GM12878 (cell line): ENCODE results near the gene ZC3H7B. TPM values are rescaled to one million over a fixed set of nuclear protein-coding genes. Genes with fewer than 3 reads are reported as not detected.

Experiments used
- ATAC-seq: fragments of 200-7000 bp; cut with Tn5 transposase; 3 replicates; pipeline ENCODE4 v1.9.1; 2020; ENCODE audit warnings: mild to moderate bottlenecking, moderate library complexity
- BruUV-seq: library from RNA; stranded (reverse); fragments of 400-500 nt; replicated peaks from 2 replicates; lab custom pipeline; 2021; lab: Mats Ljungman, UMichigan
- CTCF ChIA-PET: fragments of 300-600 bp; sonication (Branson Sonifier 250); formaldehyde crosslinking; extraction: SDS; loops from one replicate; lab custom pipeline; 2021; ENCODE audit warnings: inconsistent platforms; lab: Yijun Ruan, JAX
- POLR2A ChIA-PET: fragments of 350-600 bp; formaldehyde crosslinking; extraction: SDS; loops from one replicate; lab custom pipeline; 2021; ENCODE audit warnings: inconsistent platforms; lab: Charles Lee
- RAD21 ChIA-PET: fragments of 300-600 bp; sonication (Branson Sonifier 250); formaldehyde crosslinking; loops from one replicate; lab custom pipeline; 2023; ENCODE audit warnings: antibody characterized with exemption; ENCODE audit not compliant: unreplicated experiment; lab: Charles Lee
- SMC1A ChIA-PET: fragments of 300-600 bp; sonication (Branson Sonifier 250); formaldehyde crosslinking; loops from one replicate; lab custom pipeline; 2023; ENCODE audit not compliant: unreplicated experiment, uncharacterized antibody; lab: Charles Lee
- DNase-seq: peaks from one replicate; pipeline ENCODE4 v3.0.0-alpha.2; 2011; ENCODE audit warnings: low read depth, low spot score
- FAIRE-seq: peaks from 3 replicates; lab custom pipeline; 2011; peaks lifted over from hg19 to GRCh38; lab: Jason Lieb, UNC
- H2AFZ ChIP-seq: 2 replicates; pipeline ENCODE4 v1.6.0; 2011; ENCODE audit warnings: low read depth, low read length, control low read depth; ENCODE audit not compliant: control insufficient read depth
- H3K27ac ChIP-seq: 2 replicates; pipeline ENCODE4 v1.5.1; 2011; ENCODE audit warnings: control low read depth; ENCODE audit not compliant: control insufficient read depth, insufficient read depth
- H3K27me3 ChIP-seq, 2 experiments: replicated peaks in 1 of 2; 2 replicates each; pipeline versions ENCODE4 v1.6.0 to v1.6.1; 2011; ENCODE audit warnings: low read length in 1 of 2; ENCODE audit not compliant: control insufficient read depth in 2 of 2, insufficient read depth in 2 of 2
- H3K36me3 ChIP-seq, 2 experiments: 2 replicates each; pipeline ENCODE4 v1.5.1; 2011; ENCODE audit warnings: low read length in 1 of 2; ENCODE audit not compliant: control insufficient read depth in 2 of 2, insufficient read depth in 2 of 2
- H3K4me1 ChIP-seq: 2 replicates; pipeline ENCODE4 v1.6.1; 2011; ENCODE audit warnings: mild to moderate bottlenecking, low read length, moderate library complexity, mixed read lengths; ENCODE audit not compliant: control insufficient read depth, insufficient read depth
- H3K4me2 ChIP-seq: 2 replicates; pipeline ENCODE4 v1.6.0; 2011; ENCODE audit warnings: control low read depth; ENCODE audit not compliant: control insufficient read depth, insufficient read depth
- H3K4me3 ChIP-seq: fragments of 200-600 bp; sonication (generic); 2 replicates; pipeline ENCODE4 v1.5.1; 2016
- H3K79me2 ChIP-seq: 2 replicates; pipeline ENCODE4 v1.6.0; 2011; ENCODE audit warnings: low read length; ENCODE audit not compliant: control insufficient read depth, insufficient read depth
- H3K9ac ChIP-seq: 2 replicates; pipeline ENCODE4 v1.8.0; 2011; ENCODE audit warnings: low read length, control low read depth, mixed read lengths; ENCODE audit not compliant: control insufficient read depth, insufficient read depth
- H3K9me3 ChIP-seq: replicated peaks from 3 replicates; pipeline ENCODE4 v1.5.1; 2011; ENCODE audit warnings: mild to moderate bottlenecking, low read length; ENCODE audit not compliant: control insufficient read depth, insufficient read depth
- H4K20me1 ChIP-seq: 2 replicates; pipeline ENCODE4 v1.6.0; 2011; ENCODE audit not compliant: control insufficient read depth, insufficient read depth
- ATF3 ChIP-seq: IDR thresholded peaks from 2 replicates; pipeline ENCODE4 v1.6.1; 2011; ENCODE audit warnings: low read depth, mild to moderate bottlenecking, low read length, moderate library complexity, borderline replicate concordance; ENCODE audit errors: extremely low read depth
- BHLHE40 ChIP-seq, 2 experiments: fragments of 450-650 bp in 1 of 2; IDR thresholded peaks; 2 replicates each; pipeline ENCODE4 v1.6.1; 2011 to 2017; ENCODE audit warnings: low read depth in 2 of 2, borderline replicate concordance in 1 of 2, improper control_type of control experiment in 1 of 2, low read length in 1 of 2, mild to moderate bottlenecking in 1 of 2
- CUX1 ChIP-seq: IDR thresholded peaks from 2 replicates; pipeline ENCODE4 v1.6.1; 2012; ENCODE audit warnings: improper control_type of control experiment, low read depth, low read length; ENCODE audit not compliant: insufficient replicate concordance
- EGR1 ChIP-seq, 2 experiments: IDR thresholded peaks; 1 replicate in 1 of 2; 2 replicates in 1 of 2; pipeline ENCODE4 v1.6.1; 2011 to 2012; ENCODE audit warnings: low read depth in 2 of 2, low read length in 2 of 2, borderline replicate concordance in 1 of 2, mild to moderate bottlenecking in 1 of 2, moderate library complexity in 1 of 2
- HDAC2 ChIP-seq: fragments of 200-600 bp; sonication (generic); IDR thresholded peaks from 2 replicates; pipeline ENCODE4 v1.6.1; 2017
- KAT2A ChIP-seq: conservative IDR thresholded peaks from 2 replicates; pipeline ENCODE4 v1.6.1; 2011; ENCODE audit warnings: low read depth, low read length; ENCODE audit not compliant: control insufficient read depth
- MAX ChIP-seq: IDR thresholded peaks from 2 replicates; pipeline ENCODE4 v1.6.1; 2012; ENCODE audit warnings: low read depth, low read length, improper control_type of control experiment
- MLLT1 ChIP-seq: fragments of 450-650 bp; IDR thresholded peaks from 2 replicates; pipeline ENCODE4 v1.6.1; 2016; ENCODE audit warnings: mild to moderate bottlenecking
- MXI1 ChIP-seq: fragments of 150-350 bp; IDR thresholded peaks from 2 replicates; pipeline ENCODE4 v1.6.1; 2011; ENCODE audit warnings: low read depth, mild to moderate bottlenecking, inconsistent platforms, low read length, improper control_type of control experiment
- PBX3 ChIP-seq: IDR thresholded peaks from 2 replicates; pipeline ENCODE4 v1.6.1; 2011; ENCODE audit warnings: mild to moderate bottlenecking, low read depth, low read length, moderate library complexity; ENCODE audit not compliant: insufficient replicate concordance
- POLR2AphosphoS5 ChIP-seq: IDR thresholded peaks from 2 replicates; pipeline ENCODE4 v1.6.1; 2011; ENCODE audit warnings: mild to moderate bottlenecking, low read length, inconsistent platforms
- RELA ChIP-seq: fragments of 450-650 bp; IDR thresholded peaks from 2 replicates; pipeline ENCODE4 v1.8.0; 2014; ENCODE audit warnings: borderline replicate concordance; ENCODE audit not compliant: partially characterized antibody
- WGBS: methylation state at CpG from one replicate; pipeline ENCODE4 v1.1.6; 2016; ENCODE audit warnings: low lambda C conversion rate; ENCODE audit not compliant: insufficient replicate concordance, insufficient coverage; ENCODE audit errors: missing lambda C conversion rate; 5-methylcytosine and 5-hydroxymethylcytosine counted together
- in situ Hi-C: fragments of 300-500 bp; cut with MboI; formaldehyde crosslinking; loops from 9 replicates; pipeline ENCODE4 v1.14.3; 2018; ENCODE audit warnings: mixed read lengths
- intact Hi-C: fragments of 100-400 bp; cut with micrococcal nuclease; formaldehyde crosslinking; loops from one replicate; pipeline ENCODE4 v1.14.2; 2022; ENCODE audit not compliant: unreplicated experiment
- polyA plus RNA-seq, 11 experiments: library from polyadenylated mRNA; depleted of rRNA in 4 of 11; unstranded in 6 of 11; stranded (reverse) in 5 of 11; fragments of >200 nt; fragmentation: Nextera tagmentation in 4 of 11; fragmentation: Illumina TruSeq in 1 of 11; extraction: Ambion mirVana in 4 of 11; extraction: Trizol in 1 of 11; gene quantifications; 1 replicate in 1 of 11; 2 replicates in 10 of 11; pipeline versions ENCODE4 v1.2.1 to v1.2.3, GENCODE V29; 2011 to 2016; ENCODE audit warnings: inconsistent platforms in 2 of 11, missing spikeins in 2 of 11, low read depth in 1 of 11
- total RNA-seq, 4 experiments: library from RNA; depleted of rRNA in 3 of 4; stranded (reverse); fragments of >200 nt in 3 of 4; fragmentation: Illumina TruSeq in 1 of 4; extraction: Trizol in 1 of 4; gene quantifications; 2 replicates each; pipeline versions ENCODE4 v1.2.1 to v1.2.3, GENCODE V29; 2013 to 2021

Gene ZC3H7B
- total and polyA plus RNA-seq, 10 of the 15 experiments (the other 5 are each of a cell fraction or from before 2014, with no cell fraction given), result 0.26 to 52.3 (median 22.4) TPM

GRCh38 chr22:41381329-41382097 is 80.2 kb downstream of the ZC3H7B start, which contains the start of gene TEF:
Gene TEF, plus strand, starts transcription at chr22:41381942. Its CDS starts 103 bp downstream, at chr22:41382045.
- H3K4me2 ChIP-seq, result peak within 1 kb of the TSS; percentile 96
- ATAC-seq (peak; percentile 97), FAIRE-seq (peak; percentile 94), DNase-seq (peak; percentile 91)
- H2AFZ ChIP-seq, result peak within 1 kb of the TSS; percentile 97
- SMC1A ChIA-PET, result interaction anchor here (0.9 to 1.3 kb wide), 7 partner anchors 8 to 139 kb away, joined by 3 read pairs; no protein-coding TSS in a partner anchor
- no peaks in the 10 kb centered on the region for H3K27me3 ChIP-seq
- peaks cover 7% of the 10 kb centered on the region for H3K4me1 ChIP-seq
- intact Hi-C loops, result loop anchor here (1.0 kb wide), 1 partner anchor 95 kb away; the partner anchor contains the start of gene RANGAP1
- H3K9me3 ChIP-seq, result no peaks in the 10 kb centered on the region
- RAD21 ChIA-PET, result interaction anchor here (0.5 to 2.6 kb wide), 19 partner anchors 22 to 1110 kb away, joined by 3 to 18 read pairs (median 4); partner anchors contain the start of genes ACO2, PHF5A, PMM1 and POLR3H
- POLR2A ChIA-PET, result interaction anchor here (0.6 to 1.6 kb wide), 18 partner anchors 27 to 921 kb away, joined by 3 to 15 read pairs (median 4); partner anchors contain the start of genes ACO2, DESI1, PHF5A and PMM1
- BruUV-seq, result no TSS peak
- CTCF ChIA-PET, result interaction anchor here (0.6 to 1.6 kb wide), 5 partner anchors 22 to 459 kb away, joined by 3 to 6 read pairs (median 3); partner anchors contain the start of gene POLR3H
- in situ Hi-C loops, result no loop called here
- under 1% methylated on average over 33 of the region's 84 CpGs for WGBS
- peak within 1 kb of the TSS; percentile 61 for H3K9ac ChIP-seq
- H3K36me3 ChIP-seq, result no peaks in the 10 kb centered on the region
- no peaks in the 10 kb centered on the region for H4K20me1 ChIP-seq
- H3K27ac ChIP-seq, result peak within 1 kb of the TSS; percentile 74
- no peaks in the 10 kb centered on the region for H3K79me2 ChIP-seq
- peak within 1 kb of the TSS; percentile 90 for H3K4me3 ChIP-seq
- TF ChIP-seq PBX3, result peak; percentile 31
- peak; percentile 85 for TF ChIP-seq ATF3
- no peak for TF ChIP-seq MLLT1
- peak; percentile 45 for TF ChIP-seq RELA
- TF ChIP-seq HDAC2, result no peak
- TF ChIP-seq MXI1, result peak; percentile 9
- peak; percentile 67 to 90 for TF ChIP-seq BHLHE40 (IDR thresholded peaks at IDR 0.05; ENCODE audit: borderline replicate concordance in 1 of 2, low read depth in 2 of 2, low read length in 1 of 2)
- TF ChIP-seq MAX, result peak; percentile 96
- no peak for TF ChIP-seq POLR2AphosphoS5
- no peak for TF ChIP-seq CUX1
- TF ChIP-seq EGR1 (IDR thresholded peaks at IDR 0.05; ENCODE audit: borderline replicate concordance in 1 of 2, low read depth in 2 of 2, low read length in 2 of 2), result peak in 1 of 2 experiments; percentile 49; a peak in 1 of 3 replicates
- no peak for TF ChIP-seq KAT2A
